Right lobe of liver (tissue), 6 donors: ENCODE measurements around the gene ERP27. TPM values are rescaled to one million over a fixed set of nuclear protein-coding genes. Genes with fewer than 3 reads are reported as not detected.

Source experiments
- ATAC-seq, 4 donors: fragments of 200-7000 bp; cut with Tn5 transposase; one replicate each; pipeline ENCODE4 v1.9.1; 2020; ENCODE audit warnings: mild to moderate bottlenecking in 4 of 4, moderate library complexity in 4 of 4
- DNase-seq, 3 donors: peaks; one replicate each; pipeline ENCODE4 v3.0.0-alpha.2; 2020
- H3K27ac ChIP-seq, 3 donors: fragments of 200-600 bp; one replicate each; pipeline ENCODE4 v1.8.0; 2022
- H3K27me3 ChIP-seq, 2 donors: fragments of 200-600 bp; one replicate each; pipeline ENCODE4 v1.8.0; 2022
- H3K36me3 ChIP-seq, 4 donors: fragments of 200-600 bp; sonication (generic) in 1 of 4; one replicate each; pipeline versions ENCODE4 v1.5.1 to v1.8.0; 2017 to 2022; ENCODE audit warnings: control low read depth in 1 of 4
- H3K4me1 ChIP-seq, 4 donors: fragments of 200-600 bp; sonication (generic) in 1 of 4; one replicate each; pipeline versions ENCODE4 v1.5.1 to v1.8.0; 2017 to 2022; ENCODE audit warnings: control low read depth in 1 of 4
- H3K4me3 ChIP-seq, 3 donors: fragments of 200-600 bp; one replicate each; pipeline ENCODE4 v1.8.0; 2022
- H3K9me3 ChIP-seq, 4 donors: fragments of 200-600 bp; sonication (generic) in 1 of 4; one replicate each; pipeline versions ENCODE4 v1.5.1 to v1.8.0; 2017 to 2022; ENCODE audit warnings: control low read depth in 1 of 4
- POLR2A ChIP-seq: fragments of 450-650 bp; IDR thresholded peaks from one replicate; pipeline ENCODE4 v1.6.1; 2017; ENCODE audit warnings: antibody characterized with exemption, mild to moderate bottlenecking
- WGBS: methylation state at CpG from one replicate; pipeline ENCODE4 v1.1.6; 2018; ENCODE audit warnings: low coverage, low lambda C conversion rate; ENCODE audit not compliant: insufficient coverage; ENCODE audit errors: missing lambda C conversion rate; 5-methylcytosine and 5-hydroxymethylcytosine counted together
- intact Hi-C, 2 donors: fragments of 100-400 bp; cut with DNase I; formaldehyde crosslinking; loops; one replicate each; pipeline versions ENCODE4 v1.11.2 to v1.14.1; 2022
- total RNA-seq, 6 experiments: library from RNA; depleted of rRNA in 2 of 6; stranded (reverse); fragments of >200 nt in 2 of 6; fragmentation: NEBNext Ultra II Directional in 3 of 6; extraction: Animal tissue kit (Norgen Biotek cat#: 25700) in 3 of 6; gene quantifications; one replicate each; pipeline versions ENCODE4 v1.1.0 to v1.2.4, GENCODE V29; 2016 to 2023
- TF ChIP-seq, protein P1 (sequence below), 4 donors: fragments of 200-600 bp in 3 of 4; fragments of 450-650 bp in 1 of 4; IDR thresholded peaks; one replicate each; pipeline versions ENCODE4 v1.5.1 to v1.8.0; 2016 to 2022; ENCODE audit warnings: antibody characterized with exemption in 4 of 4, mild to moderate bottlenecking in 2 of 4
- donor health status: DM: no; HTN: yes; CAD: no.
- donor health status: DM: no; HTN: no; CAD: no.
- donor health status: DM: no; HTN: no; CAD: no.
- donor health status: DM: no; HTN: yes; CAD: no.
- donor health status: DM: no; HTN: yes; CAD: no.

The ERP27 gene
- total RNA-seq, 6 experiments from 2014 or later, result 0.26 to 1.0 (median 0.39) TPM; not detected in 2

- TF ChIP-seq, protein P1, sequence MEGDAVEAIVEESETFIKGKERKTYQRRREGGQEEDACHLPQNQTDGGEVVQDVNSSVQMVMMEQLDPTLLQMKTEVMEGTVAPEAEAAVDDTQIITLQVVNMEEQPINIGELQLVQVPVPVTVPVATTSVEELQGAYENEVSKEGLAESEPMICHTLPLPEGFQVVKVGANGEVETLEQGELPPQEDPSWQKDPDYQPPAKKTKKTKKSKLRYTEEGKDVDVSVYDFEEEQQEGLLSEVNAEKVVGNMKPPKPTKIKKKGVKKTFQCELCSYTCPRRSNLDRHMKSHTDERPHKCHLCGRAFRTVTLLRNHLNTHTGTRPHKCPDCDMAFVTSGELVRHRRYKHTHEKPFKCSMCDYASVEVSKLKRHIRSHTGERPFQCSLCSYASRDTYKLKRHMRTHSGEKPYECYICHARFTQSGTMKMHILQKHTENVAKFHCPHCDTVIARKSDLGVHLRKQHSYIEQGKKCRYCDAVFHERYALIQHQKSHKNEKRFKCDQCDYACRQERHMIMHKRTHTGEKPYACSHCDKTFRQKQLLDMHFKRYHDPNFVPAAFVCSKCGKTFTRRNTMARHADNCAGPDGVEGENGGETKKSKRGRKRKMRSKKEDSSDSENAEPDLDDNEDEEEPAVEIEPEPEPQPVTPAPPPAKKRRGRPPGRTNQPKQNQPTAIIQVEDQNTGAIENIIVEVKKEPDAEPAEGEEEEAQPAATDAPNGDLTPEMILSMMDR (IDR thresholded peaks at IDR 0.05), result no peak
- TF ChIP-seq POLR2A, result no peak
- 50% methylated on average over 7 of the region's 7 CpGs for WGBS
- H3K4me3 ChIP-seq, result no peak overlapping the region
- no peak overlapping the region for H3K27ac ChIP-seq
- no peaks in the 10 kb centered on the region for H3K9me3 ChIP-seq
- no peaks in the 10 kb centered on the region for H3K4me1 ChIP-seq
- intact Hi-C loops, result no loop called here
- H3K27me3 ChIP-seq, result no peaks in the 10 kb centered on the region
- no peak for DNase-seq
- no peak for ATAC-seq
- H3K36me3 ChIP-seq, result no peaks in the 10 kb centered on the region
Observed at GRCh38 chr12:14920475-14921126, 17.7 kb downstream of the ERP27 start.

GRCh38 chr12:14919455-14919854 lies 18.9 kb downstream of the ERP27 start:
- intact Hi-C loops, result no loop called here
- Histone ChIP-seq H3K27me3 (no peaks in the 10 kb centered on the region), H3K4me1 (no peaks in the 10 kb centered on the region), H3K9me3 (no peaks in the 10 kb centered on the region), H3K27ac (no peak overlapping the region), H3K36me3 (no peaks in the 10 kb centered on the region), H3K4me3 (no peak overlapping the region)
- TF ChIP-seq, protein P1 (IDR thresholded peaks at IDR 0.05), result no peak
- no peak for TF ChIP-seq POLR2A
- ATAC-seq (no peak), DNase-seq (no peak)

GRCh38 chr12:14915736-14916135 lies 22.6 kb downstream of the ERP27 start:
- DNase-seq (no peak), ATAC-seq (no peak)
- Histone ChIP-seq H3K9me3 (no peaks in the 10 kb centered on the region), H3K27ac (no peak overlapping the region), H3K36me3 (no peaks in the 10 kb centered on the region), H3K4me3 (no peak overlapping the region), H3K4me1 (no peaks in the 10 kb centered on the region), H3K27me3 (no peaks in the 10 kb centered on the region)
- 45% methylated on average over 2 of the region's 2 CpGs for WGBS
- TF ChIP-seq POLR2A, result no peak
- TF ChIP-seq, protein P1 (IDR thresholded peaks at IDR 0.05), result no peak
- intact Hi-C loops, result no loop called here

DNA sequence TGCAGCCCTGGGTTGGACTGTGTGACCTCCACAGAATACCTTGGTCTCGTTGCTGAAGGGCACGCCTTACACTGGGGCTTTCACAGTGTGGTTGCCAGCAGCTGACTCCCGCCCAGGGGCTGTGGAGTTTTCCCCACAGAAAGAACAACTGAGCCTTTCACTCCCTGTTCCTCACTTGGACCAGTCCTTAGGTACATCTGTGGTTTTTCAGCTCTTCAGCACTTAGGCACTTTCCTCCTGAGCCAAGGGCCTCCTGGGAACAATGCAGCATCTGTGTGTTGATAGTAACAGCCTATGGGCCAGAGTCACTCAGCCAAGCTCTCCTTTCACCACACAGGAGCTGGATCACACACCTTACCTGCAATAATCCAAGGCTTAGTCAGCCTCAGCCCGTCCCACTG lies 25.0 kb downstream of the ERP27 start:
- Histone ChIP-seq H3K4me3 (no peak overlapping the region), H3K27me3 (no peaks in the 10 kb centered on the region), H3K4me1 (no peaks in the 10 kb centered on the region), H3K27ac (no peak overlapping the region), H3K36me3 (no peaks in the 10 kb centered on the region), H3K9me3 (no peaks in the 10 kb centered on the region)
- DNase-seq (no peak), ATAC-seq (no peak)
- TF ChIP-seq, protein P1 (IDR thresholded peaks at IDR 0.05), result no peak
- TF ChIP-seq POLR2A, result no peak
- intact Hi-C loops, result no loop called here
- no CpG with 5 or more reads among the region's 4 CpGs for WGBS

- no peak overlapping the region for H3K27ac ChIP-seq
- H3K27me3 ChIP-seq, result no peaks in the 10 kb centered on the region
- H3K9me3 ChIP-seq, result no peaks in the 10 kb centered on the region
- intact Hi-C loops, result no loop called here
- H3K4me1 ChIP-seq, result no peaks in the 10 kb centered on the region
- WGBS, result 57% methylated on average over 2 of the region's 2 CpGs
- H3K4me3 ChIP-seq, result no peak overlapping the region
- DNase-seq, result no peak
- no peak for TF ChIP-seq POLR2A
- TF ChIP-seq, protein P1 (IDR thresholded peaks at IDR 0.05), result no peak
- H3K36me3 ChIP-seq, result no peaks in the 10 kb centered on the region
- no peak for ATAC-seq
Observed at GRCh38 chr12:14911131-14911530, 27.2 kb downstream of the ERP27 start.
